Cardiac muscle cell (in vitro differentiated cells and primary cell): ENCODE data around the gene FMNL3. TPM values are rescaled to one million over a fixed set of nuclear protein-coding genes. Genes with fewer than 3 reads are reported as not detected.
A peak's percentile ranks its signal among the peaks of the same experiment; 100 is the strongest.

Experiments
- DNase-seq, 2 donors: peaks; one replicate each; pipeline versions ENCODE4 v3.0.0 to v3.0.0-alpha.2; 2010 to 2017; ENCODE audit warnings: low read depth in 1 of 2, low spot score in 1 of 2
- H3K27ac ChIP-seq: fragments of 200-600 bp; sonication (generic); 2 replicates; pipeline ENCODE4 v1.5.1; 2016
- H3K27me3 ChIP-seq: fragments of 200-600 bp; sonication (generic); 2 replicates; pipeline ENCODE4 v1.6.0; 2016; ENCODE audit warnings: control low read depth
- H3K36me3 ChIP-seq: fragments of 200-600 bp; sonication (generic); 2 replicates; pipeline ENCODE4 v1.5.1; 2016; ENCODE audit warnings: control low read depth
- H3K4me1 ChIP-seq: fragments of 200-600 bp; sonication (generic); 2 replicates; pipeline ENCODE4 v1.8.1; 2017; ENCODE audit warnings: low read depth, mild to moderate bottlenecking, mixed run types
- H3K4me3 ChIP-seq: fragments of 200-600 bp; sonication (generic); 2 replicates; pipeline ENCODE4 v1.5.1; 2016; ENCODE audit warnings: mild to moderate bottlenecking
- H3K9me3 ChIP-seq: fragments of 200-600 bp; sonication (generic); 2 replicates; pipeline ENCODE4 v1.5.1; 2017; ENCODE audit warnings: low read depth, mild to moderate bottlenecking, control low read depth
- CTCF ChIP-seq: IDR thresholded peaks from 2 replicates; pipeline ENCODE4 v1.5.1; 2012; ENCODE audit warnings: low read depth, mild to moderate bottlenecking, low read length
- polyA plus RNA-seq: library from polyadenylated mRNA; unstranded; fragments of >200 nt; fragmentation: Nextera tagmentation; extraction: Ambion mirVana; gene quantifications from 2 replicates; pipeline ENCODE4 v1.2.1, GENCODE V29; 2016
- total RNA-seq: library from RNA; depleted of rRNA; stranded (reverse); fragments of >200 nt; gene quantifications from 2 replicates; pipeline ENCODE4 v1.2.3, GENCODE V29; 2016

FMNL3 gene
- total and polyA plus RNA-seq, 2 experiments from 2014 or later = 2.9 to 5.6 TPM

- no peak for DNase-seq
- no peak for TF ChIP-seq CTCF
- H3K4me3 ChIP-seq = no peak overlapping the region
- peaks cover 5% of the 10 kb centered on the region for H3K36me3 ChIP-seq
- no peaks in the 10 kb centered on the region for H3K27me3 ChIP-seq
- no peaks in the 10 kb centered on the region for H3K9me3 ChIP-seq
- peaks cover 10% of the 10 kb centered on the region for H3K4me1 ChIP-seq
- no peak overlapping the region for H3K27ac ChIP-seq
Measured at GRCh38 chr12:49646331-49646830, 60.8 kb downstream of the FMNL3 start.

GRCh38 chr12:49645146-49646039 lies 61.8 kb downstream of the FMNL3 start:
- DNase-seq = no peak
- H3K9me3 ChIP-seq = no peaks in the 10 kb centered on the region
- no peak for TF ChIP-seq CTCF
- no peak overlapping the region for H3K27ac ChIP-seq
- H3K27me3 ChIP-seq = no peaks in the 10 kb centered on the region
- peaks cover 10% of the 10 kb centered on the region for H3K4me1 ChIP-seq
- H3K36me3 ChIP-seq = peaks cover 5% of the 10 kb centered on the region
- H3K4me3 ChIP-seq = no peak overlapping the region

- peak; percentile 84 to 86 for DNase-seq
- H3K36me3 ChIP-seq = peaks cover 7% of the 10 kb centered on the region
- no peaks in the 10 kb centered on the region for H3K27me3 ChIP-seq
- H3K4me3 ChIP-seq = no peak overlapping the region
- H3K9me3 ChIP-seq = no peaks in the 10 kb centered on the region
- H3K4me1 ChIP-seq = peaks cover 10% of the 10 kb centered on the region
- peak; percentile 95 for TF ChIP-seq CTCF
- no peak overlapping the region for H3K27ac ChIP-seq
Measured at GRCh38 chr12:49644620-49644994, 62.6 kb downstream of the FMNL3 start.

- Histone ChIP-seq H3K4me1 (peaks cover 9% of the 10 kb centered on the region), H3K9me3 (no peaks in the 10 kb centered on the region), H3K27ac (no peak overlapping the region), H3K27me3 (no peaks in the 10 kb centered on the region), H3K4me3 (no peak overlapping the region), H3K36me3 (peaks cover 8% of the 10 kb centered on the region)
- no peak for TF ChIP-seq CTCF
- no peak for DNase-seq
Measured at GRCh38 chr12:49643961-49644619, 63.1 kb downstream of the FMNL3 start.

GRCh38 chr12:49643135-49643534 lies 64.1 kb downstream of the FMNL3 start:
- TF ChIP-seq CTCF = no peak
- Histone ChIP-seq H3K36me3 (peaks cover 12% of the 10 kb centered on the region), H3K27me3 (no peaks in the 10 kb centered on the region), H3K27ac (no peak overlapping the region), H3K9me3 (no peaks in the 10 kb centered on the region), H3K4me3 (no peak overlapping the region), H3K4me1 (peaks cover 5% of the 10 kb centered on the region)
- no peak for DNase-seq
